ENCODE measurements around the gene APBB1.

- no peak for TF ChIP-seq POLR2A (IDR thresholded peaks at IDR 0.05)
- peak in 10 of 11 experiments; percentile 34 to 93 (median 76) for TF ChIP-seq CTCF (IDR thresholded peaks at IDR 0.05 in 8 of 11, conservative IDR thresholded peaks at IDR 0.05 in 3 of 11)
Observed at GRCh38 chr11:6362873-6363678, 55.8 kb downstream of the APBB1 start.

Measured in spleen (tissue), 7 donors.